Lower leg skin (tissue), 3 donors: Measurements from ENCODE around the gene NPIPB13.
"Not testable (repeated sequence)": the region's sequence is repeated elsewhere in the genome, so short reads cannot be mapped to it uniquely, and the experiment has no call there.

Source experiments
- CTCF ChIP-seq, 3 donors: fragments of 450-650 bp; IDR thresholded peaks; one replicate each; pipeline ENCODE4 v1.5.1; 2016; ENCODE audit warnings: antibody characterized with exemption in 3 of 3, mild to moderate bottlenecking in 3 of 3, moderate library complexity in 2 of 3
- POLR2A ChIP-seq, 2 donors: fragments of 450-650 bp; IDR thresholded peaks; one replicate each; pipeline ENCODE4 v1.6.1; 2016 to 2017; ENCODE audit warnings: antibody characterized with exemption in 2 of 2, mild to moderate bottlenecking in 1 of 2, moderate library complexity in 1 of 2

GRCh38 chr16:30217082-30217481, 31.2 kb downstream of the NPIPB13 start:
- not testable (repeated sequence) for TF ChIP-seq CTCF, POLR2A (IDR thresholded peaks at IDR 0.05)
